Measurements from ENCODE around the gene EIF2B4. TPM values are rescaled to one million over a fixed set of nuclear protein-coding genes. Genes with fewer than 3 reads are reported as not detected.

Gene EIF2B4
- total RNA-seq, 2 donors from 2014 or later = 34.5 to 35.4 TPM

GRCh38 chr2:27350106-27350693, 19.9 kb downstream of the EIF2B4 start:
- no peak overlapping the region for H3K4me3 ChIP-seq
- no peaks in the 10 kb centered on the region for H3K36me3 ChIP-seq
- no peak overlapping the region for H3K27ac ChIP-seq
- intact Hi-C loops (cut with DNase I) = no loop called here
- H3K9ac ChIP-seq (ENCODE audit: low read depth in 2 of 2, low read length in 2 of 2) = no peak overlapping the region
- no peak for TF ChIP-seq CTCF (IDR thresholded peaks at IDR 0.05)
- peaks cover 11% of the 10 kb centered on the region for H3K4me1 ChIP-seq
- no peaks in the 10 kb centered on the region for H3K9me3 ChIP-seq
- no peak for DNase-seq
- H3K27me3 ChIP-seq = no peaks in the 10 kb centered on the region

DNA sequence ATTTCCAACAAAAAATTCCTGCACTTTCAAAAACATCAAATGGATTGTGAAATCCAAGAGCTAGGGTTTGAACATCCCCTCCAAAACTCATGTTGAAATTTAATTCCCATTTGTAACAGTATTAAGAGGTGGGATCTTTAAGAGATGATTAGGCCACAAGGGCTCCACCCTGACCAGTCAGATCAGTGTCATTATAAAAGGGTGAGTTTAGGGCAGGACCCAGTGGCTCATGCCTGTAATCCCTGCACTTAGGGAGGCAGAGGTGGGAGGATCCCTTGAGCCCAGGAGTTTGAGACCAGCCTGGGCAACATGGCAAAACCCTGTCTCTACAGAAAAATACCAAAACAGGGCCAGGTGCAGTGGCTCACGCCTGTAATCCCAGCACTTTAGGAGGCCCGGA, 22.5 kb downstream of the EIF2B4 start:
- no peak for DNase-seq
- Histone ChIP-seq H3K27me3 (no peaks in the 10 kb centered on the region), H3K36me3 (no peaks in the 10 kb centered on the region), H3K27ac (no peak overlapping the region), H3K4me3 (no peak overlapping the region), H3K9ac (ENCODE audit: low read depth in 2 of 2, low read length in 2 of 2) (no peak overlapping the region), H3K9me3 (no peaks in the 10 kb centered on the region), H3K4me1 (no peaks in the 10 kb centered on the region)
- intact Hi-C loops (cut with DNase I) = no loop called here
- no peak for TF ChIP-seq CTCF (IDR thresholded peaks at IDR 0.05)

DNA sequence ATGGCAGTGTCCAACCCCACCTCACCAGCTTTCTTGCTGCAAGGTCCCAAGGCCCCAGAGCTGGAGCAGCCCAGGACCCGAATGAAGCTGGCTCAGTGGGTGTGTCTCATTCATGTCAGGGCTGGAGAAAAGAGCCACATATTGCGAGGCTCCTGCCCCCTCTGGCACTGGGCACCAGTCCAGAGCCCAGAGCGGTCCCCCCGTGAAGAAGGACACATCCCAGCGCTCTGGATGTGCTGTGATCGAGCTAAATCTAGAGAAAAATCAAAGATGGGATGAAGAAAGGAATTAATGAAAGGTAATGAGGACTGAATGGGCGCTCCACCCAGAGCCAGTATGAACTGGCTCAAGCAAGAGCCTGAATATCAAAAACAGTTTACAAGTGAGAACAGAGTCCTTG, 34.0 kb downstream of the EIF2B4 start:
- no peak overlapping the region for H3K27ac ChIP-seq
- no peaks in the 10 kb centered on the region for H3K27me3 ChIP-seq
- no peak overlapping the region for H3K9ac ChIP-seq (ENCODE audit: low read depth in 2 of 2, low read length in 2 of 2)
- H3K36me3 ChIP-seq = peaks cover 10% of the 10 kb centered on the region
- H3K9me3 ChIP-seq = no peaks in the 10 kb centered on the region
- no peak for TF ChIP-seq CTCF (IDR thresholded peaks at IDR 0.05)
- no peak overlapping the region for H3K4me3 ChIP-seq
- no peaks in the 10 kb centered on the region for H3K4me1 ChIP-seq
- DNase-seq = no peak
- intact Hi-C loops (cut with DNase I) = no loop called here

- intact Hi-C loops (cut with DNase I) = no loop called here
- H3K27ac ChIP-seq = no peak overlapping the region
- no peak overlapping the region for H3K4me3 ChIP-seq
- no peak for DNase-seq
- H3K27me3 ChIP-seq = no peaks in the 10 kb centered on the region
- no peaks in the 10 kb centered on the region for H3K4me1 ChIP-seq
- no peaks in the 10 kb centered on the region for H3K9me3 ChIP-seq
- H3K36me3 ChIP-seq = peaks cover 10% of the 10 kb centered on the region
- H3K9ac ChIP-seq (ENCODE audit: low read depth in 2 of 2, low read length in 2 of 2) = no peak overlapping the region
- TF ChIP-seq CTCF (IDR thresholded peaks at IDR 0.05) = no peak
These were observed 34.8 kb downstream of the EIF2B4 start for GRCh38 chr2:27335311-27335710.

DNA sequence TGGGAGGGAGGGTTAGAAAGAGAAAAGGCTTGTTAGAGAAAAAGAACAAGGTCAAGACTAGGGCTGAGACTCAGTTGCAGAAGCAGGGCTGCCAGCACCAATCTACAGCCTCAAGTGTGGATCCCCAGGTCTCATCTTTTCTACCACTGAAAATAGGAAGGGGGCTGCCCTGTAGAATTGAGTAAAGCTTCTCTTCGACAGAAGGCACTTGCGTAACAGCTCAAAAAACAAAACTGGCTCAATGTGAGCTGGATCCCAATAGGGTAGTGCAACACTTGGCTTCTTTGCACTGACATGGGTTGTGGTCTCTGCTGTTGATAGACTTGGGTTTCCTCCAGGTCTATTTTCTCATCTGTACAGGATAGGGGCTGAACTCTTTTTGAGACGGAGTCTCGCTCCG, 45.4 kb downstream of the EIF2B4 start:
- Histone ChIP-seq H3K27me3 (no peaks in the 10 kb centered on the region), H3K4me1 (peaks cover 14% of the 10 kb centered on the region), H3K9ac (ENCODE audit: low read depth in 2 of 2, low read length in 2 of 2) (no peak overlapping the region), H3K4me3 (no peak overlapping the region), H3K9me3 (no peaks in the 10 kb centered on the region), H3K36me3 (peaks cover 9% of the 10 kb centered on the region), H3K27ac (no peak overlapping the region)
- no peak for DNase-seq
- no peak for TF ChIP-seq CTCF (IDR thresholded peaks at IDR 0.05)
- intact Hi-C loops (cut with DNase I) = no loop called here

Measured in colonic mucosa (tissue), 4 donors.